Middle frontal gyrus (tissue), 1 donor: ENCODE results near the gene ZSWIM1.
"Not testable (repeated sequence)": the region's sequence is repeated elsewhere in the genome, so short reads cannot be mapped to it uniquely, and the experiment has no call there.

Source experiments
- DNase-seq: peaks from one replicate; pipeline ENCODE4 v3.0.0-alpha.2; 2015; ENCODE audit warnings: low spot score; ENCODE audit errors: extremely low spot score

ZSWIM1 gene

GRCh38 chr20:45888681-45889080 is 7.7 kb downstream of the ZSWIM1 start:
- no peak for DNase-seq

GRCh38 chr20:45890077-45890984 is 9.3 kb downstream of the ZSWIM1 start:
- no peak for DNase-seq

- peak; percentile 75 for DNase-seq
These were observed 10.3 kb downstream of the ZSWIM1 start, which contains the start of the genes CTSA and NEURL2 for GRCh38 chr20:45890985-45891983. TSS of gene CTSA (plus strand) at chr20:45891335. CDS start at chr20:45891569, 234 bp downstream. TSS of gene NEURL2 (minus strand) at chr20:45891208. CDS start at chr20:45890991, 217 bp downstream.

- no peak for DNase-seq
These were observed 11.2 kb downstream of the ZSWIM1 start for GRCh38 chr20:45892049-45892825.

GRCh38 chr20:45892828-45893500 is 11.9 kb downstream of the ZSWIM1 start:
- no peak for DNase-seq

- DNase-seq: no peak
These were observed 12.8 kb downstream of the ZSWIM1 start for GRCh38 chr20:45893831-45894230.

GRCh38 chr20:45894797-45895196 is 13.8 kb downstream of the ZSWIM1 start:
- DNase-seq: no peak

GRCh38 chr20:45896641-45897161 is 15.7 kb downstream of the ZSWIM1 start:
- DNase-seq: no peak

- DNase-seq: no peak
These were observed 16.3 kb downstream of the ZSWIM1 start for GRCh38 chr20:45897289-45897688.

- no peak for DNase-seq
These were observed 16.7 kb downstream of the ZSWIM1 start for GRCh38 chr20:45897692-45898091.

- no peak for DNase-seq
These were observed 17.3 kb downstream of the ZSWIM1 start for GRCh38 chr20:45898285-45898684.

- DNase-seq: no peak
These were observed 18.2 kb downstream of the ZSWIM1 start for GRCh38 chr20:45899046-45899835.

GRCh38 chr20:45901332-45901731 is 20.3 kb downstream of the ZSWIM1 start:
- not testable (repeated sequence) for DNase-seq

GRCh38 chr20:45902199-45902701 is 21.2 kb downstream of the ZSWIM1 start:
- no peak for DNase-seq

- no peak for DNase-seq
These were observed 23.8 kb downstream of the ZSWIM1 start for GRCh38 chr20:45904583-45905504.

- no peak for DNase-seq
These were observed 24.6 kb downstream of the ZSWIM1 start for GRCh38 chr20:45905505-45906079.

GRCh38 chr20:45907219-45907948 is 26.4 kb downstream of the ZSWIM1 start:
- DNase-seq: no peak
